Measurements from ENCODE around the gene FECH. TPM values are rescaled to one million over a fixed set of nuclear protein-coding genes. Genes with fewer than 3 reads are reported as not detected.

Gene FECH
- polyA plus RNA-seq, 3 donors = 9.7 to 23.3 (median 9.9) TPM

- no peak for DNase-seq
- Histone ChIP-seq H3K9ac (ENCODE audit: insufficient read depth, low read length, poor library complexity, severe bottlenecking) (no peak overlapping the region), H3K27ac (ENCODE audit: low read depth in 1 of 2, low read length in 2 of 2) (no peak overlapping the region), H3K9me3 (replicated peaks in 1 of 2; ENCODE audit: control insufficient read depth in 1 of 2, insufficient read depth in 1 of 2, low read length in 2 of 2) (no peaks in the 10 kb centered on the region), H4K20me1 (ENCODE audit: insufficient read depth, low read length) (no peaks in the 10 kb centered on the region), H3K36me3 (replicated peaks in 1 of 2; ENCODE audit: control insufficient read depth in 1 of 2, insufficient read depth in 2 of 2, low read length in 2 of 2) (peaks cover 33 to 81% of the 10 kb centered on the region in 2 donors), H3K4me3 (replicated peaks in 1 of 3; ENCODE audit: low read depth in 2 of 3, low read length in 3 of 3) (no peak overlapping the region), H3K4me2 (replicated peaks; ENCODE audit: extremely low read depth, low read length, poor library complexity, severe bottlenecking) (no peak overlapping the region), H3K4me1 (ENCODE audit: control insufficient read depth in 1 of 2, insufficient read depth in 2 of 2, low read length in 2 of 2) (no peaks in the 10 kb centered on the region), H3K27me3 (ENCODE audit: control insufficient read depth in 2 of 2, insufficient read depth in 2 of 2, low read length in 2 of 2) (no peaks in the 10 kb centered on the region), H3K79me2 (ENCODE audit: insufficient read depth, low read length) (no peaks in the 10 kb centered on the region), H2AFZ (ENCODE audit: insufficient read depth, low read depth, low read length, poor library complexity, severe bottlenecking) (no peak overlapping the region)
- H3K9me3 Mint-ChIP-seq = no peaks in the 10 kb centered on the region
- peaks cover 0 to 2% (median 0%) of the 10 kb centered on the region in 3 donors for H3K27me3 Mint-ChIP-seq (ENCODE audit: low read depth in 3 of 3)
- no peak for TF ChIP-seq CTCF (IDR thresholded peaks at IDR 0.05)
- peaks cover 60 to 68% of the 10 kb centered on the region in 2 donors for H3K36me3 Mint-ChIP-seq
- intact Hi-C loops (cut with micrococcal nuclease) = no loop called here
- H3K27ac Mint-ChIP-seq = no peak overlapping the region
- H3K4me1 Mint-ChIP-seq = no peaks in the 10 kb centered on the region
- WGBS (ENCODE audit: insufficient coverage) = no CpG with 5 or more reads among the region's 4 CpGs
- no peak overlapping the region for H3K4me3 Mint-ChIP-seq
These were observed 11.6 kb downstream of the FECH start for GRCh38 chr18:57574866-57575265.

- peaks cover 7% of the 10 kb centered on the region for H3K4me1 Mint-ChIP-seq
- no peaks in the 10 kb centered on the region for H3K9me3 Mint-ChIP-seq
- peaks cover 67 to 68% of the 10 kb centered on the region in 2 donors for H3K36me3 Mint-ChIP-seq
- H3K27me3 Mint-ChIP-seq (ENCODE audit: low read depth in 3 of 3) = peaks cover 0 to 2% (median 0%) of the 10 kb centered on the region in 3 donors
- H3K27ac Mint-ChIP-seq = peak overlapping the region in 1 of 7 donors; percentile 33
- DNase-seq = no peak
- Histone ChIP-seq H3K4me2 (replicated peaks; ENCODE audit: extremely low read depth, low read length, poor library complexity, severe bottlenecking) (no peak overlapping the region), H2AFZ (ENCODE audit: insufficient read depth, low read depth, low read length, poor library complexity, severe bottlenecking) (no peak overlapping the region), H3K4me3 (replicated peaks in 1 of 3; ENCODE audit: low read depth in 2 of 3, low read length in 3 of 3) (no peak overlapping the region), H3K36me3 (replicated peaks in 1 of 2; ENCODE audit: control insufficient read depth in 1 of 2, insufficient read depth in 2 of 2, low read length in 2 of 2) (peaks cover 24 to 90% of the 10 kb centered on the region in 2 donors), H3K27ac (ENCODE audit: low read depth in 1 of 2, low read length in 2 of 2) (no peak overlapping the region), H3K9me3 (replicated peaks in 1 of 2; ENCODE audit: control insufficient read depth in 1 of 2, insufficient read depth in 1 of 2, low read length in 2 of 2) (no peaks in the 10 kb centered on the region), H3K9ac (ENCODE audit: insufficient read depth, low read length, poor library complexity, severe bottlenecking) (no peak overlapping the region), H3K27me3 (ENCODE audit: control insufficient read depth in 2 of 2, insufficient read depth in 2 of 2, low read length in 2 of 2) (no peaks in the 10 kb centered on the region), H3K79me2 (ENCODE audit: insufficient read depth, low read length) (no peaks in the 10 kb centered on the region), H4K20me1 (ENCODE audit: insufficient read depth, low read length) (no peaks in the 10 kb centered on the region), H3K4me1 (ENCODE audit: control insufficient read depth in 1 of 2, insufficient read depth in 2 of 2, low read length in 2 of 2) (no peaks in the 10 kb centered on the region)
- 96% methylated on average over 3 of the region's 4 CpGs for WGBS (ENCODE audit: insufficient coverage)
- H3K4me3 Mint-ChIP-seq = no peak overlapping the region
- TF ChIP-seq CTCF (IDR thresholded peaks at IDR 0.05) = no peak
- intact Hi-C loops (cut with micrococcal nuclease) = no loop called here
These were observed 16.3 kb downstream of the FECH start for GRCh38 chr18:57570162-57570561.
